HG02642 (cell line): Measurements from ENCODE around the gene SLC22A23.

Source experiments
- ATAC-seq: cut with Tn5 transposase; IDR thresholded peaks from one replicate; pipeline ENCODE4 v1.9.1; 2021; ENCODE audit warnings: mild to moderate bottlenecking; ENCODE audit not compliant: unreplicated experiment, poor library complexity

SLC22A23 gene

DNA sequence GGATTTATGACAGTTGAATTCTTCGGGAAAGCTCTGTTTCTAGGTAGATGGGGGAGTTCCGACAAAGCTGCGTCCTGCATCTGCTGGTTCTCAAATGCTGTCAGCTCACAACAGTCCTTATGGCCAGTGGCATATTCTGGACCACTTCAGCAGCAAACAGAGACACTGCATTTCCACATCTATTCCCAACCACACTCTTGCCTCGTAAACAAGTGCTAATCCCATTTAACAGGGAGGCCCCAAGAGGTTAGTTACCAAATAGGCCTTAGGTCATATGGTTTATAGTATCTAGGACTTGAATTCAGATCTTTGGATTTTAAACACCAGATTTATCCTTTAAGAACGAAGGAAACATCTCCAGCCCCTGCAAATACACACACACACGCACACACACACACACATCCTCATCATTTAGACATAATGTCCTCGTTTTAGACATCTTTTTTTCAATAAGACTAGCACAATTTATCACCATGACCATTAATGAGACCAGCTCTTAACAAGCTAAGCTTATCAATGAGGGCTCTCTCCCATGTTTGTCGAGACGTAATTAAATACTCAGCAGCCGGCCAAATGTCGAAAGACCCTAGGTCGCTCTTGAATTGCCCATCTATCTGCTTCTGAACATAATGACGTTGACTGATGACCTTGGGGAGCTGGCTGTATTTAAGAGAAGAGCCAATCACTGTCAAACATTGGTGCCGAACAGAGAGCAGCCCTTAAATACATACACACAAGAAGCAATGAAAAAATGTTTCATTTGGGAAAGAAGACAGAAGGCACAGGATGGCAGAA lies 113.6 kb downstream of the SLC22A23 start:
- no peak for ATAC-seq

GRCh38 chr6:3341467-3341866 lies 115.4 kb downstream of the SLC22A23 start:
- no peak for ATAC-seq

DNA sequence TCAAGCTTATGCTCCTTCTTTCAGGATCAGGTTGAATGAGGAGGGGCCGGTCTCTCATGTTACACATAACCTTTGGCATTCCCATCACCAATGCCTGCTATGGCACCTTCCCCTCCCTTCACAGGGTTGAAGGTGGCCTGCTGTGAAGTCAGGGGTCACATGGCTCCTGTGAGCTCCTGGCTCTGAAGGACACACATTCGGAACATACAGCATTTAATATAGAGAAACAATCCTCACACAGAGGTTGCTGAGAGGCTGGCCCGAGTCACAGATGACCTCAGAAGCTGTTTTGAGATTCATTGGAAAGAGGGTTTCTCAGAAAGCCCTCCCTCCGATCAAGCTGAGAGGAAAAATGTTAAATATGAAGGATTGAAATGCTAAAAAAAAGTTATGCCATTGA lies 116.0 kb downstream of the SLC22A23 start:
- ATAC-seq = no peak

DNA sequence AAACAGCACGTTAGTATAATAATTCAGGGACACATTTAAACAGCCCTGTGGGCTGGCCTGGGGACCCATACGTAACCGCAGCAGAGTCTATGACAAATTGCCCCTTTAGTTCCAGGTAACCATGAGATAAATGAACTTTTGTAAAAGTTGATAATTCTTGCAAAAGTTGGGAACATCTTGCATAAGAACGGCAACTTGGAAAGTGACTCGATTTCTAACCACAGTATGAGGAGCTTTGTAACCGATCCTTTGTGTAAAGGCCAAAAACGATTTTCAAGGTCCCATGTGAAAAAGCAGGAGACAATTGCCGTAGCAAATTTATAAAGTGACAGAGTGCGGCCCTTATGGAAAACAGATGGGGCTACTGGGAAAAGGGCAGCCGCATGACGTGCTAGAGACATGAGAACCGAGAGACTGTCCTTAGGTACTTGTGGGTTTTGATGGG lies 116.5 kb downstream of the SLC22A23 start:
- no peak for ATAC-seq

DNA sequence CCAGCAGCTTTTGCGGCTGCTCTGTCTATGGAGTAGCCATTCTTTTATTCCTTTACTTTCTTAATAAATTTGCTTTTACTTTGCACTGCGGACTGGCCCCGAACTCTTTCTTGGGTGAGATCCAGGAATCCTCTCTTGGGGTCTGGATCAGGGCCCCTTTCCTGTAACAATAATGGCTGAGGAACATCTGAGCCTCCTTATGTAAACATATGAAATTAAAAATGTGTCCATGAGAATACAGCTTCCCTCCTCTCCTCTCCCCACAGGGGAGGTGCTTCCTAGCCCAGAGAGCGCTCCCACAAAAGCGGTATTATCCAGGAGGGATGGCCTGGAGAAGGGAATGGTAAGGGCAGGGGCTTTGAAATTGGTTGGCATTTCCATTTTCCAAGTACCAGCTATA lies 117.0 kb downstream of the SLC22A23 start:
- ATAC-seq = no peak

- ATAC-seq = no peak
Measured at GRCh38 chr6:3337521-3338350, 119.1 kb downstream of the SLC22A23 start.

GRCh38 chr6:3336859-3337515 lies 119.9 kb downstream of the SLC22A23 start:
- ATAC-seq = no peak

GRCh38 chr6:3336066-3336786 lies 120.6 kb downstream of the SLC22A23 start:
- ATAC-seq = no peak

- no peak for ATAC-seq
Measured at GRCh38 chr6:3335169-3335568, 121.7 kb downstream of the SLC22A23 start.

DNA sequence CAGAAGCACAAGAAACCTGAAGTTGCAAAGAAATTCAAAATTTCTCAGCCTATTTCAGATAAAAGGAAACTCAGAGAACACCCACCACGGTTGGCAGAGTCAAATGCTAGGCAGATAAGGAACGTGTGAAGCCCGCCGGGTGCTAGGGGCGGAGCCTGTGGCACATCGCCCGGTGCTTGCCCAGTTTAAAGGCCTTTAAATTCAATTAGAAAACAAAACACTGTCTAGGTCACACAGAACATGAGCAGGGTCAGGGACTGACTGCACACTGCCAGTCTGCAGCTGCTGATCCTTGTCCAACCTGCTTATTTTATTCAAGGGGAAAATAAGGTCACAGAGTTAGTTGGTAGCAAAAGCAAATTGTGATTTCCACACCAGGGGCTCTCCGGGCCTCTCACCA lies 122.3 kb downstream of the SLC22A23 start:
- ATAC-seq = no peak

GRCh38 chr6:3333263-3333662 lies 123.6 kb downstream of the SLC22A23 start:
- no peak for ATAC-seq

DNA sequence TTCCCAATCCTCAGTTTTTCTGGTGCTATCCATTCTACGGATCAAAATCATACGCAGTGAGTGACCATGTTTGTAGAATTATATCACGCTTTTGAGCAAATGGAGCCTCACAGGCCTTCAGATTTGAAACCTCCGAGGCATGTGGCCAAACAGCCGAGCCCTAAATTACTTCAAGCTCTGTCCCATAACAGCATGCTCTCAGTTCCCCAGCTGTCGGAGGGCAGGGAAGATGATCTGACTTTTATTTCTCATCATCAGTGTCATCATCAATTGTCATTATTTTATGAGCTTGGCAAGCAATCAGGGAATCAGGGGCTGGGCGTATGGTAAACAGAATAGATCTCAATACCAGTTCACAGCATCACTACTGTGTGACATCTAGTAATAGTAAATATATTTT lies 124.9 kb downstream of the SLC22A23 start:
- no peak for ATAC-seq

GRCh38 chr6:3331494-3331893 lies 125.4 kb downstream of the SLC22A23 start:
- ATAC-seq = no peak

GRCh38 chr6:3330199-3330598 lies 126.7 kb downstream of the SLC22A23 start:
- no peak for ATAC-seq

DNA sequence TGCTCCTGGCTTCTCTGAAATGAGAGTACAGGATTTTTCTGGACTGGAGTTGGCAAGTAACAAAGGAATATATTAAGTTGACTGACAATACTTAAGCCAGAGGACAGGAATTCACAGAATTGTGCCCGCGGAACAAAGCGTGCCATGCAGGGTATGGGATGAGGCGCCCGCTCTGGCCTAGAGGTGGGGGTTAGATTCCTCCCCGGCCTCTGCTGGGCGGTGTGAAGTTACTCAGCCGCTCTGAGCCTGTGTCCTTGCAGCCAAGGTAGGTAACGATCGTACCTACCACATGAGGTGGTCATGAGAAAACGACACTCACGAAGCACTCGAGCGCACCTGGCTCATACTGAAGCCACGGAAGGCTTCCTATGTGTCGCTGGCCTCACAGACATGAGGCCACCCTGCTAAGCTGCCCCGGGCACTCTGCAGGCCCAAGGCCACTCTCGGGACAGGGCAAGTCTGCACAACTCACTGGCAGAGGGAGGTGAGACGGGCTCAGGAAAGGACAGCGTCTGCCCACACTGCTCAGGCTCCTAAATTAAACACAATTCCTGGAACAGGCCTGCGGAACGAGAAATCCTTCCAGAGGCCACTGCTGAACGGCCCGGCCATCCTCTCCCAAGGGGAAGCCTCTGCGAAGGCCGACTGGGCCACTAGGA lies 127.3 kb downstream of the SLC22A23 start:
- no peak for ATAC-seq

DNA sequence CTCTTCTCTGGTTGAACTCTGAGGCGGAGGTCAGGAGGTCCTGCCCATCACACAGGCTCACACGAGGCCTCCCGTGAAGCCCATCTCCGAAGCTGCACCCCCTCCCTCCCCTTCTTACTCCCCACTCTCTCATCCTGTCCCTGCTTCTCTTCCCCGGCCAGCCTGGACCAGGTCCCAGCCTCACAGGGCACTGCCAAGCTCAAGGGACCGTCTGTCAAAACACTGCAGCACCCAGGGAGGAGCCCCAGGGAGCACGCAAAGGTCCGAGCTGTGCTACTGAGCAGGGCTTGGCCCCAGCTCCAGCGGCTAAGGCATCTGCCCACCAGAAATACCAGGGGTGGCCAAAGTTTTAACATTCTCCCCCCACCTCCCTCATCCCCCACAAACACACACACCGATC lies 128.1 kb downstream of the SLC22A23 start:
- ATAC-seq = no peak

GRCh38 chr6:3328145-3328544 lies 128.7 kb downstream of the SLC22A23 start:
- no peak for ATAC-seq

GRCh38 chr6:3327403-3327802 lies 129.4 kb downstream of the SLC22A23 start:
- ATAC-seq = no peak

DNA sequence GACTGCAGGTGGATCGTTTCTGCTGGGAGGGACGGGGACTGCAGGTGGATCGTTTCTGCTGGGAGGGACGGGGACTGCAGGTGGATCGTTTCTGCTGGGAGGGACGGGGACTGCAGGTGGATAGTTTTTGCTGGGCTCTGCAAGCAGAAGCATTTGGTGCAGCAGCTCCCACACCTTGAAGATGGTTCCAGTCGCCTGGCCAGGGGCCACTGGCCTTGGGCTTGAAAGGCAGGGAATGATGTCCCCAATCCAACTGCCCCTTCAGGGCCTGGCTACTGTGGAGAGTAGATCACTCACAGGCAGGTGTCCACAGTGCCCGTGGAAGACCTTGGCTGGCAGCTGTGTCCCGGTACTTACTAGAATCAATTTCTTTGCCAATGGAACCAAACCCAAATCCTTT lies 129.9 kb downstream of the SLC22A23 start:
- no peak for ATAC-seq
